ENCODE measurements around the gene OPN4.
A peak's percentile ranks its signal among the peaks of the same experiment; 100 is the strongest.

OPN4 gene

DNA sequence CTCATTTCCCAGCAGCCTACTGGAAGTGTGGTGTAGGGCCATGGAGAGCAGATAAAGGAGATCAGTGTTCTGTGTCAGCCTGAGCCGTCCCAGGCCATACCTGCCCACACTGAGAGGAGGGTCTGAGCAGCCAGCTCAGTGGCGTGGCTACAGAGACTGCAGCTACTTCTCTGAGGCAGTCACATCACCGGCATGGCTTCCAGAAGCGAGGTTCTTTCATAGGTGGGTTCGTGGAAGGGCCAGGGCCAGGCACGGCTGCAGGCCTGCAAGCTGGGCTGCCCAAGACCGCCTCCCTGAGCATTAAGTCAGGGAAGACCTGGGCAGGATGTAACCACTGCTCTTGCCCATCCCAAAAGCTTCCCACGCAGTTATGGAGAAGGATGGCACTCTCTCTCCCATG lies 48.8 kb downstream of the OPN4 start:
- DNase-seq, result no peak

GRCh38 chr10:86705139-86705538 lies 50.8 kb downstream of the OPN4 start:
- DNase-seq, result no peak

- DNase-seq, result no peak
Measured at GRCh38 chr10:86705905-86706304, 51.6 kb downstream of the OPN4 start.

- DNase-seq, result no peak
Measured at GRCh38 chr10:86706401-86706841, 52.1 kb downstream of the OPN4 start.

- DNase-seq, result no peak
Measured at GRCh38 chr10:86706977-86707376, 52.6 kb downstream of the OPN4 start.

DNA sequence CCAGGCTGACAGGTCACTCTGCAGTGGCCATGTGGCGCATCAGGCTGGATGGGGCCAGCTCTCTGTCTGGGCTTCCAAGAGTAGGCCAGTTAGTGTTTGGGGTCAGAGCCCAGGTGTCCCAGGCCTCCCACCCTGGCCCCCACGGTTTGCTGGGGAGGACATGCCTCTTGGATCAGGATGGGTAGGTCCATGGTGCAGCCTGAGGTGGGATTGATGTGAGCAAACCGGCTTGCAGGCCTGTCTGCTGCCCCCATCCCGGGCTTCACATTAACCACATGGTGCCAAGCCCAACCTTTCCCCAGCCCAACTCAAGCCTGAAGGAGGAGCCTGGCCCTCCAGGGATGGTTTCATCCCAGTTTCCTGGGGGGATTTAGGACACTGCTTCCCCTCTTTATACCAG lies 53.2 kb downstream of the OPN4 start:
- DNase-seq, result no peak

DNA sequence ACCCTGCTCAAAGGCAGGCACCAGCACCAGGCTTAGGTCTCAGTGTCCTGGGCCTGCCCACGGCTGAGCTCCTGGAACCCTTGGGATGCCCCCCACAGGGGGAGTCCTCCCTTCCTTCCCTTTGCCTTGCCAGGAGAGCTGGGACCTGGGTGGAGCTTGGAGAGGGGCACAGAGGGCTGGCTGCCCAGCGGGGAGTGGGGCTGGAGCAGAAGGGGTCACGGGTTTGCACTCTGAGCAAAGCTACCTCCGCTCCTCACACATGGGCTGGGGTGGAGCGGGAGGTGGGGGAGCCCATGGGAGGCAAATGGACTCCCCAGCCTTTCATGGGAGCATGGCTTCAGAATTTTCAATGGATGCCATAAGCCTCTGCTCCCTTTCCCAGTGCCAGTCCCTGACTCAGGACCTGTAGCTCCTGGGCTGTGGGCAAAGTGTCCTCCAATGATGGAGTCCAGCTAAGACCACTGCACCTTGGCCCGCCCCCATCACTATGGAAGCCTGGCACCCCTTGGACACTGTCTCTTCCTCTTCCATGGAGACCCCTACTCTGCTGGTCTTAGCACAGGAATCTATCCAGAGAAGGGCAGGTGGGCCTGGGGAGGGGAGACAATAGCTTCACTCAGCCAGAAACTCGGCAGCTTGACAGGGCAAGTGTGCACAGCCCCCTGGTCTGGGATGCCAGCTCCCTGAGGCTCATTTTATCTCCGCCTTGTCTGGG lies 53.9 kb downstream of the OPN4 start:
- no peak for DNase-seq

DNA sequence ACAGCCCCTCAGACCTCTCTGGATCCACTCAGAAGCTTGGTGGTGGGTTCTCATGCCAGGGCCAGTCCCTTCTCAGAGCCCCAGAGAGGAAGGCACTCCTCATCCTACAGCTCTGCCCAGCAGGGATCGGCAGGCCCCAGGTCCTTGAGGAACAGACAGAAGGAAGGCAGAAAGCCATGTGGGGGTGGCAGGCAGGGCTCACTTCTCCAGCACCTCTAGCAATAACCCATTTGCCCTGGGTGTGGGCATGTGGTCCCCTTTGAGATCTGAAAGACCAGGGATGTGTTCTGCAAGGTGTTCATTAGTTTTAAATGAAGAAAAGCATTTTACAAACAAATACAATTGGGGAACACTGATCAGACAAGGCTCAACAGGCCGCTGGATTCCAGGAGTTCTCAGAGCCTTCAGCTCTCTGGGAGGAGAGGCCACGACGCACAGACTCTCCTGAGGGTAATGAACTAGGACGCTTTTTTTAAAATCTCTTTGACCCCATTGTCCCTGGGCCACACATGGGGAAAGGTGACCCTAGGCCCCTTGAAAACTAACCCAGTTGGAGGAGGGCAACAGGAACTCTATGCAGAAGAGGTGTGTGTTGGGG lies 54.5 kb downstream of the OPN4 start:
- no peak for DNase-seq

- DNase-seq, result no peak
Measured at GRCh38 chr10:86709396-86710185, 55.2 kb downstream of the OPN4 start.

- DNase-seq, result peak; percentile 88
Measured at GRCh38 chr10:86710987-86711512, 56.7 kb downstream of the OPN4 start.

DNA sequence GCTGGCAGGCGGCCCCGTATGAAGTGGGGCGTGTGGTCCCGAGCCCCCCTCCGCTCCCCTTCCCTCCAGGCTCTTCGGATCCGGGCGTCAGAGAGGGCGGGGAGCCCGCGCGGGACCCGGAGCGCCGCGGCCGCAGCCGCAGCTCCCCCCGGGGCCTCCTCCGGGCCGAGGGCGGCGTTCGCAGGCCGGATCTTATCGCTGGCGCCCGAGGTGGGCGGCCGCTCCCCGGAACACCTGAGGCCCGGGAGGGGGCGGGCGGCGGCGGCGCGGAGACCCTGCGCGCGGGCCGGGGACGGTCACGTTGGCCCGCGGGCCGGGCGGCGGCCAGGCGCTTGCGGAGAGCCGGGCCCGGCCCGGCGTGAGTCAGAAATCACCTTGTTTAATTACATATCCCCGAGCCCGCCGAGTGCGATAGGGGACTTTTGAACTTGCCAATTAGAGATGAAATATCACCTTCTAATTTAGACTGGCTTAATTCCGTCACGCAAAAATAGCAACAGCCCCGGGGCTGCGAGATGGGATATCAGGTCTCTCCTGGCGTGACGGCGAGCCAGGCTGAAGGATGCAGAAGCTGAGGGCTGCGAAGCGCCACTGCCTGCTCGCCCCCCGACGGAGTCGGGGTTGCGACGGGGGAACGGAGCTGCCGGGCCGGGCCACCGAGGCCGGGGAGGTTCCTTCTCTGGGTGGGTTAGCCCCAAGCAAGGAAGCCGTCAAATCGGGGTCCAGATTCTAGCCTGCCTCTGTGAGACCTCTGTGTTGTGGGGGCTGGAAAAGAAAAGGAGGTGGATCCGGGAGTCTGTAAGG lies 57.4 kb downstream of the OPN4 start:
- peak; percentile 60 for DNase-seq

DNA sequence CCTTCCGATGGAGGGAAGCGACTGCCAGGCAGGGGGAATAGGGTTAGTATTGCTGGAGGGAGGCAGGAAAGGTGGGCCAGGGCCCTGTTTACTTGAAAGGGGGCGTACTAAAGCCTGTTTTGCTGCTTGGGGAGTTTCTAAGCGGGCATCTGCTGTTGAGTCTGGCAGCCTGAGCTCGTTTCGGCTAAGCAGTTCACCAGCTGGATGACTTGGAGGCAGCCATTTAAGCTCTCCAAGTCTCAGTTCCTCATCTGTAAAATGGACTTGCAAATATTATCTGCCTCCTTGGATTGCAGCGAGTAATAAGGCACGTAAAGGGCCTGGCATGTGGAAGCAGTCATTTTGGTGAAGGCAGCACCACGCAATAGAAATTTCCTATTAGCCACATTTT lies 58.0 kb downstream of the OPN4 start:
- no peak for DNase-seq

GRCh38 chr10:86715156-86715795 lies 60.9 kb downstream of the OPN4 start:
- no peak for DNase-seq

- no peak for DNase-seq
Measured at GRCh38 chr10:86715836-86716235, 61.5 kb downstream of the OPN4 start.
